HuH-7.5 (cell line): Measurements from ENCODE around the gene ACOXL.
"Not testable (repeated sequence)": the region's sequence is repeated elsewhere in the genome, so short reads cannot be mapped to it uniquely, and the experiment has no call there.

Experiments used
- DNase-seq: peaks from one replicate; pipeline ENCODE4 v3.0.0; 2011; ENCODE audit warnings: low spot score

The ACOXL gene

DNA sequence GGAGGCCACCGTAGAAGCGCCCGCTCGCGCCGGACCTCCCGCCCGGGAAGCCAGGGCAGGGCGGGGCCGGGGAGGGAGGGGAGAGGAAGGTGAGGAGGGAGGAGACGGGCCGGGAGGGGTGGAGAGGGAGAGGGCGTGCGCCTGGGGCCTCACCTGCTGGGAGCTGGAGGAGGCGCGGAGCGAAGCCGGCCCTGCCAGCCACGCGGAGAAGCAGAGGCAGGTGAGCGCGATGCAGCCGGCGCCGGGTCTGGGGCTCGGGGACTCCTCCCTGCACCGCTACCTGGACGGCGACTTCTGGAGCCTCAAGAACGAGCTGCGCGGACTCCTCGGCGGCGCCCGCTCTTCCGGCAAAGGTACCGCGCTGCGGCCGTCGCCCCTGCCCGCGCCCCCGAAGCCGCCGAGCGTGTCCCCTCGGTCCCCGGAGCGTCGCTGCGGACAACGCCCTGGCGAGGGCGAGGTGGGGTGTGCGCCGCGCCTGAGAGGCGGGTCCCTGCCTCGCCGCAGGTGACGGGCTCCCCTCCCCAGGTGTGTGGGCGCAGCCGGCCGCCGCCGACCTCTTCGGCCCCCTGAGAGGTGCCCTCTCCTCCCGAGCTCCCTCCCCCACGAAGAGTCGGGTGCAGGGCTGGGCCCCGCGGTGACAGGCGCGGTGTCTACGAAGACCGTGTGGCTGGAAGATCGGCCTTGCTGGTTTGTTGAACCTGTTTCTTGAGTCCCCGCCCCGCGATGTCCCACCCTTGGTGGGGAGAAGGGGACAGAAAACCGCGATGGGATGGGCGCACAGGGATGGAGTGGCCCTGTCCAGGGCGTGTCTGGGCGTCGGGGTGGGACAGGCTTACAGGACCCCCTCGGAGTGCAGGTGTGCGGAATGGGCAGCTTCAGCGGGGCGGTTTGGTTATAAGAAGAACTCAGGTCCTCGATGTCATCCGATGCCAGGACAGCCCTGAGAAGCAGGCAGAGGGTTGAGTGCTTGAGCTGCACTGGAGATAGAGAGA, at the start of gene ACOXL:
ACOXL (plus strand) TSS at position 152 of the 992 bp plus-strand sequence. CDS start 35,817 bp downstream, outside the sequence.
- DNase-seq: no peak

DNA sequence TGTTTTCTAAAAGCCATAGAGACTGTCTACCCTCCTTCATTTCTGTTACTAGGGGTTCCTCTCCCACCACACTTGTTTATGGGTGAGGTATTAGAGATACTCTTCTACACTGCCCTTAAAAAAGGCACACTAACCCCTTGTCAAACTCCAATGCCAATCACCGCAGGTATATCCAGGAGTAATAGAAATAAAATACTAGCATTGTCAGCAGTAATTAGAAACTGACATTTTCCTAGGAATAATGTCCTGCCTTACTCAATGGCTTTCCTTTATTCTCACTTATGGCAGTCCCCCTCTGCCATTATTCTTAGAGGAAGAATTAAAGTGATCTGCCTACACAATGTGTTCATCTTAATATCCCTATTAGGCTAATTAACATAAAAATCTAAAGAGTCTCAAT, 49.5 kb upstream of the ACOXL start:
- no peak for DNase-seq

DNA sequence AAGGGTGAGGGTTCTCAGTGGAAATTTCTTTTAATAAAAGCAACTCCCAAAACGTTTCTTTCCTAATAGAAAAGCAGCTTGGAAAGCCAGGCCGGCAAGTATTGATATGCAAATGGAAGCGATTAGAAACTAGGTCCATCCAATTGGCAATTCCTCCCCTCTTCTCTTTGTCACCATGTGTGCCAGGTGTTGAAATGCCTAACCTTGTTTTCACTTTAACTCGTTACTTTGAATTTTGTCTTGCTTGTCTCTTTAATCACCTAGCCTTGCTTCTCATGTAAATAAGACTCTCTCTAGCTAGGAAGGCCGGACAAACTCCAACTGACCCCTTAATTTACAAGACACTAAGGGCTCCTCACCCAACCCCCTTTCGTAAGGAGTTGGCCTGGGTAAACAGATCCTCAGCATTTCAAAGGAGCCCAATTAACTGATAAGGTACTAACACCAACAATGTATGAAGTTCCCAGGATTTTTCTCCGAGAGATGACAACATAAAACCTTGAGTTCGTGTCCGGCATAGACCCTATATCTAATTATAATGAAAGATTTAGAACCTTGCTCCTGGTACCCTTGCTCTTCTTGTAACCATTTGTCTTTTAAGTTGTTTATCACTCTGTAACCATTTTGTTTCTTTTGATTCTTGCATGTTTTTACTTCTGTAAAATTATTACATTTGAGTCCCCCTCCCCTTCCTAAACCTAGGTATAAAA, 44.4 kb upstream of the ACOXL start:
- DNase-seq: not testable (repeated sequence)

DNA sequence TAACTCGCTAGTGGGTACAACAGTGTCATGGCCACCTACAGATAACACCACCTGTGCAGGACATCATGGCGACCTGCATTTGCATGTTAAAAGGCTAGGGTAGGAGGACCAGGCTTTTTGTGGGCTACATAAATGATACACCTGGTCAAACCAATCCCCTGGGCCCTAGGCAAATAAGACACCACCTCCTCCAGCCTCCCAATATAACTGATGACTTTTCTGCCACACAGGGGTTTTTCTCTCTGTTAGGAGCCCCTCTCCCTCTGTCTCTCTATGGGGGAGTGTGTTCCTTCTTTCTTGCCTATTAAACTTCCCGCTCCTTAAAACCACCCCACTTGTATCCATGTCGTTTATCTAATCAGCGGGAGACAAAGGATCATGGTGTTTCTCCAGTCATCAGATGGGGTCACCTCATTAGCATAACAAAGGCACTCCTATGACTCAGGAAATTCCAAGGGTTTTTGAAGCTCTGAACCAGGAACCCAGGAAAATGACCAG, 43.7 kb upstream of the ACOXL start:
- no peak for DNase-seq

DNA sequence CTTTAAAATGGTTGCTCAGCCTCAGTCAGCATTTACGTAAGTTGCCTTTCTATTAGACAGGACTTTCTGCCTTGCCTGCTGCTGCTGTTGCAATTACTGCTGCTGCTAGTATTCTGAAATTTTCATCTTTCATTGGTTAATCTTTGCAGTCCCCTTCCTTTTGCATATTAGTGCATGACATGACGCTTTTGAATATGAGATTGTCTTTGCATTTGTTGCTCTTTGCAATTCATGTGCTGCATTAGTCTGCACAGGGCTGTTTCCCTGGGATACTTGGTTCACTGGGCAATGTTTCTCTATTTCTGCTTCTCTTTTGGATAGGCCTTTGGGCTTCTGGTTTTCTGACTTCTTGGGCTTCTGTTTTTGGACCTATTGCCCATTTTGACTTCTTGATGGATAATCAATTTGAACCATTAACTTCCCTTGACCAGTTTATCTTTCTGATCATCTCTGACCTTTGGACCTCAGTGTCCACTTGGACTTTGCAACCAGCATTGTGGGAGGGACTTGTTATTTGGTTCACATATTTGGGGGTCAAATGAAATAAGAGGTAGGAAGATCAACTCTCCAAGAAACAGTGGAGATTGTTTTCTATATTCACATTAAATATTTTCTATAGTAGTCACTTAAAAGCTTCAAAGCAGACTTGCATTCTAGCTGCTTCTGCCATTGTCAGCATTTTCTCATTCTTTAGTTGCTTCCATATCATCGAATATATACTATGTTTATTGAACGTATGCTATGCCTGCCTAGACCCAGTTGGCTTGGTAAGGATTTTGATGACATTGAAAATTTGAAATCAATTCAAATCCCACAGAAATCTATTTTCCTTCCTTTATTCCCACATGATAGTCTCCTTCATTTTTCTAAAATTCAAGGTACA, 42.0 kb upstream of the ACOXL start:
- no peak for DNase-seq

DNA sequence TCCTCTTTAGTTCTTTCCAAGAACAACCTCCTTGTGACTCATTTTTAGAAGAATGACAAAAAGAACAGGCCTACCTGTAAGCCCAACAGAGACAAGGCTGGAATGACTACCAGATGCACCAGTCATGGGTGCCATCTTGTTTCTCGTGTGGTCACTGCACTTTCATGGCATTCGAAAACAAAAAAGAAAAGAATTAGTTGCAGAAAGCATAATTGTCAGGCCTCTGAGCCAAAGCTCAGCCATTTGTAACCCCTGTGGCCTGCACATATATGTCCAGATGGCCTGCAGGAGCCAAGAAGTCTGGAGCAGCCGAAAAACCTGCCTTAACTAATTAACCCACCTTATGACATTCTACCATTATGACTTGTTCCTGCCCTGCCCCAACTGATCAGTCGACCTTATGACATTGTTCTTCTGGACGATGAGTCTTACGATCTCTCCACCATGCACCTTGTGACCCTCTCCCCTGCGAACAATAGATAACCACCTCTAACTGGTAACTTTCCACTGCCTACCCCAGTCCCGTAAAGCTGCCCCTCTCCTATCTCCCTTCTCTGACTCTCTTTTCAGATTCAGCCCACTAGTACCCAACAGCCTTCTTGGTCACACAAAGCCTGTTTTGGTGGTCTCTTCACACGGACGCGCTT, 40.6 kb upstream of the ACOXL start:
- DNase-seq: no peak

DNA sequence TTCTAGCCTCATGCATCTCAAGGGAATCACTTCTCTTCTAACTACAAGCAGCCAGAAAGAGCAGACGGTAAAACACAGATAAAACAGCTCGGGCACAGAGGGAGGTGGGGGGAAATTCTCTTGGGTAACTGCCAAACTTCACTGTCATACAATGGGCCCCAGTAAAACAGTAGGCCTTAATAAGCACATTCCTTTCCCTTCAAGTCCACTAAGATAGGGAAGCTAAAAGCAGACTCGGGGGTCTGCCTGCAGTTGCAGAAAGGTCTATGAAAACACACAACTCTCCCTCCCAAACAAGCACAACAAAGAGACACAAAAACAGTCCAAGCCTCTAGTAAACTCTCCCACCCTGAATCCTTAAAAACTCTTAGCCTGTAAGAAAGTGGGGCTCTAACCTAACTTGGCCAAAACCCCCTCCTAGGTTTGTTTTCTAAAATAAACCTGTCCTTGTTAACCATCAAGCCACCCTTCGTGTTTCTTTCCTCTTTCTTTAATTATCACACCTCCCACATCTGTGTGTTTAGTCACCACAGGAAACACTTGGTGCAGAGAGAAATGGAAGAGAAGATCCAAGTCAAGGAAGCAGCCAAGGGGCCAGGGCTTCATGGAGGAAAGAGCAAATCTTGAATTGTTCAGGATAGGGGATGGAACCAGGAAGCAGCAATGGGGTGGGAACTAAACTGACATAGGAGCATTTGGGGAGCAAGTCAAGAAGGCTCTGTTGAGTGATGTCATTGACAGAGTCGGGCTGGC, 37.1 kb upstream of the ACOXL start:
- not testable (repeated sequence) for DNase-seq

DNA sequence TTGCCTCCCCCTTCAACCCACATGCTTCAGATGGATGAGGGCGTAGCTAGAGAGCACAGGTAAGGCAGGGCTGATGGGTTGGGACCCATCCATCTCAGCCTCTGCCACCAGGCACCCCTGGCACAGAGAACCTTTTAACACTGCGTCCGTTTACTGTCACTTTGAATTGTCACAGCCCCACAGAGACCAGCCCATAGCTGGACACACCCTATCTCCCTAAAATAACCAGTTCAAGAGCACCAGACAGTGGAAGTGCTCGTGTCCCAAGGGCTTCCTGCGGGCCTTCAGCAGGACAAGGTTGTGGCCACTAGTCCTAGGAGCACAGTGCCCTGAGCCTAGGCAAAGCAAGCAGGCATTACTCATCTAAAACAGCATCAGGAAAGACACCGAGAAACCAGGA, 34.1 kb upstream of the ACOXL start:
- not testable (repeated sequence) for DNase-seq

DNA sequence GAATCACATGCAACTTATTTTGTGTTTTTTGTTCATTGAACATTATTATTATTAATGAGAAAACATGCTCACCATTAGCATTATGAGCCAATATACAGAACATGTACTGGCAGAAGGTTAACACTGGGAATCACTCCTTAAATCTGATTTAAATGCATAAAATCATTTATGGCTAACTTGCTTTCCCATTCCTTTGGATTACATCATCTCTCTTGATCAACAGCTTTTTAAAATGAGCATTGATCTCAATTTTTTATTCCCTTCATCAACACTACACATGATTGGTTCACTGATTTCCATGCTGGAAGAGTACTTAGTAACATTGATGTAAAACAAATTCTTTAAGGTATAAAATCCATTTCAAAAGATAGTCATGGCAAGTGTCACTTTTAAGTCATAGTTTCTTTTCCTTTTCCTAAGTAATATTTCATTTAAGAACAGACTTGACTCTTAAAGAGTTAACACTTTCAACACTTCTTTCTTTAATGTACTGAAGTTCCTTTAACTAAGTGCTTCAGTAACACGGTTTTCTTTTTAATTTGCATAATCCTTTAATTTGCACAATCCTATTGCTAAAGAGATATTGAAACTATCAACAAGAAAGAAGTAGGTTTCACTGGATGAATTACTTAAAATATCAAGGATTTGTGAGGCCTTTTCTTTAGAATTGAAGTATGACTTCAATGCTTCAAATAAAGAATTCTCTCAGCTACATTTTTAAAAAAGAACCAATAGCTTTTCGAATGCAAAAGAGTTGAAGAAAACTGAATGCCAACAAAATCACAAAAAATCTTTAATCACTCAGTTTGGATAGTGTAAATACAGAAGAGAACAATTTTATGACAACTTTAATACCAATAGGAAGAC, 29.6 kb upstream of the ACOXL start:
- no peak for DNase-seq

DNA sequence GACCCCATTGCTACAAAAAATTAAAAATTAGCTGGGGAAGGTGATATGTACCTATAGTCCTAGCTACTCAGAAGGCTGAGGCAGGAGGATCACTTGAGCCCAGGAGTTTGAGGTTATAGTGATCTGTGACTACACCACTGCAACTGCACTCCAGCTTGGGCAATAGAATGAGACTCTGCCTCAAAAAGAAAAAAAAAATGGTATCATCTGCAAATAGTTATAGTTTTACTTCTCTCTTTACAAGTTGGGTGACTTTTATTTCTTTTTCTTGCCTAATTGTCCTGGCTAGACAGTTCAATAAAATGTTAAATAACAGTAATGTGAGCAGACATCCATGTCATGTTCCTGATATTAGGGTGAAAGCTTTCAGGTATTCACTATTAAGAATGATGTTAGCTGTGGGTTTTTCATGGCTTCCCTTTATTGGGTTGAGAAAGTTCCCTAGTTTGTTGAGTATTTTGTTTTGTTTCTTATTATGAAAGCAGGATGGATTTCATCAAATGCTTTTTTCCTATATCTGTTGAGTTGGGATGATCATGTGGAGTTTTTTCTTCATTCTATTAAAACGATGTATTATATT, 24.9 kb upstream of the ACOXL start:
- no peak for DNase-seq

DNA sequence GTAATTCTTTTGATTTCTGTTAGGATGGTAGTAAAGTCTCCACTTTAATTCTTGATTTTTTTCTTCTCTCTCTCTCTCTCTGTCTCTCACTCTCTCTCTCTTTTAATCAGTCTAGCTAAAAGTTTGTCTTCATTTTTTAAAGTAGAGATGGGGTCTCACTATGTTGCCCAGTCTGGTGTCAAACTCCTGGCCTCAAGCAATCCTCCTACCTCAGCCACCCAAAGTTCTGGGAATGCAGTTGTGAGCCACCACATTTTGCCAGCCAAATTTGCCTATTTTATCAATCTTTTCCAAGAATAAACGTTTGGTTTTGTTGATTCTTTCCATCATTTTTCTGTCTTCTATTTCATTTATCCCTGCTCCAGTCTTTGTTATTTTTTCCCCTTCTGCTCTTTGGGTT, 23.9 kb upstream of the ACOXL start:
- DNase-seq: no peak

DNA sequence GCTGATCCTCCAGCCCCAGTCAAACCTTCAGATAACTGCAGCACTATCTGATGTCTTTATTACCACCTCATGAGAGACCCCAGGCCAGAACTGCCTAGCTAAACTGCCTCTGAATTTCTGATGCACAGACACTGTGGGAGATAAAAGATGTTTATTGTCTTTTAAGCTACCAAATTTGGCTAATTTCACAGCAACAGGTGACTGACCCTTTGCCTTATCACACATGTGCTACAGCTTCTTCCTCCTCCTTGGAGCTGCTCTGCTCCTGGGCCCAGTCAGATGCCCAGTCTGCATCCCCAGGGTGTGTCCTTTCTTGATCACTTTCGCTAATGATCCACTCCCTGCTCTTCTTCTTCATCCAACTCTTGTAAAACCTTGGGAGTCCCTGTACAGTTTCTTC, 19.6 kb upstream of the ACOXL start:
- DNase-seq: no peak

DNA sequence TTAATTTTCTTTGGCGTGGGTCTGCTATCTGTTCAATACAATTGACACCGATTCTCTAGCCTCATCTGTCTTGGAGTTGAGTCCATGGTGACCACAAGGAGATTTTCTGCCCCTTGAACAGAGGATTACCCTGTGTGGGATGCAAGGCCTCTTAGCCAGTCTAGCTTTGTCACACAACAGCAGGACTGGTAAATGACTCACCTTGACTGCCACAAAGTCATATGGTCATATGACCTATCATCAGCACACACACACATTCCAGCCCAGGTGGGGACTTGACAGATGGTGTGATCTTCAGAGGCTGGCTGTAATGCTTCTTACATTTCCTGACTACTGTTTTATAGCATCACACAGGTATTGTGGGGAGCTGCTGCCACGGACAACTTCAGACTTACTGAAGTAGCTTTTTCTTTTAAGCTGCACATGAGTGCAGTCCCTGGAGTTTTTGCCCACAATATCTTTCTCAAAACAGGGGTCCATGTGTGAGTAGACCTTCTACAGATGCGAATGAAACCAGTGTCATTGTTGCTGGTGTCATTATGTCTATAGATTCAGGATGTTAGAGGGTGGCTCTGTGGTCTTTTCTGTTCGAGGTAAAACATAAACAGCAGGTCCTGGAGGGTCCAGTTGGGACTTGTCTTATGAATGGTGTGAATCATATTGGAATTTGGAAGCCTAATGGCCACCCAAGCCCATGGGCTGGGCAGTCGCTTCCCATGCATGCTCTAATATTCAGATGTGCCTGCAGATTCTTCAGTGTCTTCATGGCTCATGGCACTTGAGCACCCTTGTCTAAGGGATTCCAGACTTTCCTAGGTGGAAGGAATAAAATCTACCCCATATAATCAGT, 18.6 kb upstream of the ACOXL start:
- DNase-seq: no peak

DNA sequence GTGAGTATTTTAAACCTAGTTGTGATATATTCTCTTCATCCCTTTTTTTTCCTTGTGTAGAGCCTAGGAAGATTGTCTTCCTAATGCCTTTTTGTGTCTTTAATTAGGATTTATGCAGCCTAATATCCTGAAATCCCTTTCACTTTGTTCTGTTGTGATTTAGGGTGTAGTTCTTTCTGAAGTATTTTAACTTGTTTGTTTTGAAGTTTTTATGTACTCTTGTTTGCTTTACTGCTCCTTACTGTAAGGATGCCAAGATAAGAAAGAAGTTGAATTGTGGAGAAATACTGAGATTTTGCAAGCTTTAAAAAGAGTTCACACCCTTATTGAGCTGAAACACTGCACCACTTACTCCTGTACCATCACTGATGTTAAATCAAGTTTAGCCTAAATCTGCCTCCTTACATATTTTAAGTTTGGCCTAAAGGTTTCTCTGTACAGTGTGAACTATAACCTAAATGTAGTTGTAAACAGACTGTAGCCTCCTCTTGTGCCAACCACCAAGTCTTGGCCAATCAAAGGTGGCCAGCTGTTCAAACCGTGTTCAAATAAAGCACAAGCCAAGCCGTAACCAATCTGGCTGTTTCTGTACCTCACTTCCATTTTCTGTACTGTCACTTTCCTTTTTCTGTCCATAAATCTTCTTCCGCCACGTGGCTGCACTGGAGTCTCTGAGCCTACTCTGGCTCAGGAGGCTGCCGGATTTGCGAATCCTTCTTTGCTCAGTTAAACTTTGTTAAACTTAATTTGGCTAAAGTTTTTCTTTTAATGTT, 17.7 kb upstream of the ACOXL start:
- DNase-seq: no peak

DNA sequence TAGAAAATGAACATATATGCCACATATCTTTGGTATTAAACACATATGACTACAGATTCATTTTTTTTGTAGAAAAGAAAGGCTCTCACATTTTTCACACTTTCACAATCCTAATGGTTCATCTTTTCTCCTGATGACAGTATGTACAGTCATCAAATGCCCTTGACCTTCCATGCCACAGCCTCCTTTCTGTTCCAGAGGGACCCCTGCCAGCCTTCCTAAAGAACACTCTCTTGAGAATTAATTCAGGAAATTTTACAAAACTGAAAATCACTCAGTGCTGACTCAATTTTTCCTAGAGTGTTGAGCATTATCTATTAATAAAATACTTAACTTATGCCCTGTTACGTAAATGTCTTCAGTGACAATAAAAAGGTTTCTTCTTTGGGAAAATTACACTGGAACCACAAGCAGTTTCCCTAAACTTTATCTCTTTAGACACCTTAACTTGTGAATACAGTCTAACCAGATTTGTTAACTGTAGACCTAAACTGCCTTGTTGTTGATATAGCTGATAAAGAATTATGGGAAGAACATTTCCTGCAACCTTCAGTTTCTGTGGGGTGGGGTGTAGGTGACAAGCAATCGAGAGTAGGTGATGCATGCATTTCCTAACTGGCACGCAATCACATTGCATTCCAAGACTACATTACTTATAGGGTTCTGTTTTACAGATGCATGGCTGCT, 15.3 kb upstream of the ACOXL start:
- DNase-seq: no peak

DNA sequence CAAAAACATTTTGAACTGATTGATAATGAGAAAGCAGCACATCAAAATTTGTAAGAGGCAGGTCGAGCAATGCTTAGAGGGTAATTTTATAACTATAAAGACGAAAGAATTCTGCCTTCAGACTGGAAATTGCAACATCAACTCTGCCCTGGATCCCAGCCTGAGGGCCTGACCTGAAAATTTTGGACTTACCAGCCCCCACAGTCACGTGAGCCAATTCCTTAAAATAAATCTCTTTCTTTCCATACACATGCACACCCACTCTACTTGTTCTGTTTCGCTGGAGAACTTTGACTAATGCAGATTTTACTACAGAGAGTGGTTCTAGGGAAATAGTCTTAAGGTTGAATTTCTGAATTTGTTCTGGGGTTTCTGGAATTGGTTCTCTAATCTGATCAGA, 14.6 kb upstream of the ACOXL start:
- DNase-seq: no peak

DNA sequence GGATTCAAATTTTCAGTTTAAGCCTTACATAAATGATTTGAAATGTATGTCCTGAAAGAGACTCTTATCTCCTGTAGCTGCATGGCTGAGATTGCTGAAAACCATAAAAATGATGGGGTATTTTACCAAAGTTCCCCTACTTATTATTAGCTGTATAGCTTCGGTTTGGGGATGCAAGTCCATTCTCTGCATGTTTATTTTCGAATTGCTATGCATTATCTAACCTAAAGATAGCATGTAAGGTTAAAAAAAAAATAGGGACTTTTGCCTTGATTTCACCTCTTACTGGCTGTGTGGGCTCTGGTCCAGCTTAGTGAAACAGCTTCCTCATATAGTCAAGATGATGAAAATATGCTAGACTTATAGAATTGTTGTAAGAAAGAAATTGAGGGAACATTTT, 14.0 kb upstream of the ACOXL start:
- DNase-seq: no peak
